Measurements from ENCODE around the gene FIBIN. TPM values are rescaled to one million over a fixed set of nuclear protein-coding genes. Genes with fewer than 3 reads are reported as not detected.
"Not testable (repeated sequence)": the region's sequence is repeated elsewhere in the genome, so short reads cannot be mapped to it uniquely, and the experiment has no call there.

Gene FIBIN
- total RNA-seq, 1 donor from 2014 or later: 1.3 TPM

GRCh38 chr11:26958005-26958701 lies 35.8 kb upstream of the FIBIN start:
- no peak for DNase-seq (ENCODE audit: low read depth)
- Histone ChIP-seq H3K36me3 (ENCODE audit: control insufficient read depth, insufficient read depth, low read length) (no peaks in the 10 kb centered on the region), H3K4me3 (ENCODE audit: low read depth, low read length) (no peak overlapping the region), H3K27me3 (ENCODE audit: control insufficient read depth, insufficient read depth, low read length) (no peaks in the 10 kb centered on the region)
- TF ChIP-seq CTCF (IDR thresholded peaks at IDR 0.05; ENCODE audit: insufficient read depth, low read length, poor library complexity, severe bottlenecking): no peak

- no peak for TF ChIP-seq CTCF (IDR thresholded peaks at IDR 0.05; ENCODE audit: insufficient read depth, low read length, poor library complexity, severe bottlenecking)
- no peak for DNase-seq (ENCODE audit: low read depth)
- no peak overlapping the region for H3K4me3 ChIP-seq (ENCODE audit: low read depth, low read length)
- H3K27me3 ChIP-seq (ENCODE audit: control insufficient read depth, insufficient read depth, low read length): no peaks in the 10 kb centered on the region
- no peaks in the 10 kb centered on the region for H3K36me3 ChIP-seq (ENCODE audit: control insufficient read depth, insufficient read depth, low read length)
These were observed 35.2 kb upstream of the FIBIN start for GRCh38 chr11:26958702-26959049.

GRCh38 chr11:26960281-26960680 lies 33.6 kb upstream of the FIBIN start:
- H3K27me3 ChIP-seq (ENCODE audit: control insufficient read depth, insufficient read depth, low read length): no peaks in the 10 kb centered on the region
- no peaks in the 10 kb centered on the region for H3K36me3 ChIP-seq (ENCODE audit: control insufficient read depth, insufficient read depth, low read length)
- no peak for TF ChIP-seq CTCF (IDR thresholded peaks at IDR 0.05; ENCODE audit: insufficient read depth, low read length, poor library complexity, severe bottlenecking)
- H3K4me3 ChIP-seq (ENCODE audit: low read depth, low read length): no peak overlapping the region
- no peak for DNase-seq (ENCODE audit: low read depth)

GRCh38 chr11:26963764-26964163 lies 30.1 kb upstream of the FIBIN start:
- no peak for TF ChIP-seq CTCF (IDR thresholded peaks at IDR 0.05; ENCODE audit: insufficient read depth, low read length, poor library complexity, severe bottlenecking)
- Histone ChIP-seq H3K27me3 (ENCODE audit: control insufficient read depth, insufficient read depth, low read length) (no peaks in the 10 kb centered on the region), H3K36me3 (ENCODE audit: control insufficient read depth, insufficient read depth, low read length) (no peaks in the 10 kb centered on the region), H3K4me3 (ENCODE audit: low read depth, low read length) (no peak overlapping the region)
- DNase-seq (ENCODE audit: low read depth): no peak

- no peak for DNase-seq (ENCODE audit: low read depth)
- H3K27me3 ChIP-seq (ENCODE audit: control insufficient read depth, insufficient read depth, low read length): no peaks in the 10 kb centered on the region
- TF ChIP-seq CTCF (IDR thresholded peaks at IDR 0.05; ENCODE audit: insufficient read depth, low read length, poor library complexity, severe bottlenecking): no peak
- no peaks in the 10 kb centered on the region for H3K36me3 ChIP-seq (ENCODE audit: control insufficient read depth, insufficient read depth, low read length)
- no peak overlapping the region for H3K4me3 ChIP-seq (ENCODE audit: low read depth, low read length)
These were observed 29.6 kb upstream of the FIBIN start for GRCh38 chr11:26964339-26964738.

GRCh38 chr11:26964847-26965485 lies 28.9 kb upstream of the FIBIN start:
- DNase-seq (ENCODE audit: low read depth); H3K27me3 ChIP-seq (ENCODE audit: control insufficient read depth, insufficient read depth, low read length); H3K4me3 ChIP-seq (ENCODE audit: low read depth, low read length); H3K36me3 ChIP-seq (ENCODE audit: control insufficient read depth, insufficient read depth, low read length): not testable (repeated sequence)
